Endothelial cell of umbilical vein (primary cell): Measurements from ENCODE around the gene SCGN. TPM values are rescaled to one million over a fixed set of nuclear protein-coding genes. Genes with fewer than 3 reads are reported as not detected.

Experiments
- BruUV-seq: library from RNA; stranded (reverse); fragments of 400-500 nt; replicated peaks from 2 replicates; lab custom pipeline; 2021; lab: Mats Ljungman, UMichigan
- CTCF ChIA-PET: fragments of 300-600, 350-600 bp; sonication (Branson Sonifier 250); formaldehyde crosslinking; loops from one replicate; lab custom pipeline; 2021; ENCODE audit warnings: antibody characterized with exemption, inconsistent platforms; lab: Charles Lee
- POLR2A ChIA-PET: fragments of 300-600, 350-600 bp; sonication (Branson Sonifier 250); formaldehyde crosslinking; loops from one replicate; lab custom pipeline; 2021; ENCODE audit warnings: antibody characterized with exemption, inconsistent platforms; lab: Charles Lee
- DNase-seq: peaks from one replicate; pipeline ENCODE4 v3.0.0-alpha.2; 2011; ENCODE audit warnings: low read depth, low spot score
- FAIRE-seq: peaks from 2 replicates; lab custom pipeline; 2011; peaks lifted over from hg19 to GRCh38; lab: Jason Lieb, UNC
- H2AFZ ChIP-seq: 2 replicates; pipeline ENCODE4 v1.6.0; 2012; ENCODE audit warnings: low read depth, low read length, control low read depth, inconsistent platforms
- H3K27ac ChIP-seq: 2 replicates; pipeline ENCODE4 v1.5.1; 2011; ENCODE audit warnings: low read depth, mild to moderate bottlenecking, control low read depth, low read length, moderate library complexity; ENCODE audit not compliant: insufficient read depth
- H3K27me3 ChIP-seq, 2 experiments: 2 replicates each; pipeline versions ENCODE4 v1.6.0 to v1.6.1; 2011; ENCODE audit warnings: low read length in 2 of 2, mixed read lengths in 1 of 2; ENCODE audit not compliant: control insufficient read depth in 2 of 2, insufficient read depth in 2 of 2
- H3K36me3 ChIP-seq, 2 experiments: 2 replicates in 1 of 2; 3 replicates in 1 of 2; pipeline ENCODE4 v1.5.1; 2011; ENCODE audit warnings: low read length in 2 of 2, mild to moderate bottlenecking in 1 of 2, moderate library complexity in 1 of 2; ENCODE audit not compliant: control insufficient read depth in 2 of 2, insufficient read depth in 2 of 2; ENCODE audit errors: extremely low read depth in 1 of 2
- H3K4me1 ChIP-seq: 3 replicates; pipeline ENCODE4 v1.5.1; 2011; ENCODE audit warnings: mild to moderate bottlenecking, low read length; ENCODE audit not compliant: control insufficient read depth, insufficient read depth; ENCODE audit errors: extremely low read depth
- H3K4me2 ChIP-seq: 2 replicates; pipeline ENCODE4 v1.6.1; 2011; ENCODE audit warnings: low read length, control low read depth, mixed read lengths; ENCODE audit not compliant: insufficient read depth
- H3K4me3 ChIP-seq, 3 experiments: fragments of 200-600 bp in 1 of 3; sonication (generic), shearing (Covaris generic) in 1 of 3; replicated peaks in 1 of 3; 2 replicates each; pipeline ENCODE4 v1.5.1; 2011 to 2016; ENCODE audit warnings: control low read depth in 3 of 3, low read length in 3 of 3, mild to moderate bottlenecking in 2 of 3, inconsistent platforms in 1 of 3, low read depth in 1 of 3, moderate library complexity in 1 of 3; ENCODE audit not compliant: insufficient read depth in 1 of 3
- H3K79me2 ChIP-seq: 2 replicates; pipeline ENCODE4 v1.6.0; 2012; ENCODE audit warnings: low read length, inconsistent platforms; ENCODE audit not compliant: control insufficient read depth, insufficient read depth
- H3K9ac ChIP-seq: replicated peaks from 2 replicates; pipeline ENCODE3; 2011; ENCODE audit warnings: low read length, control low read depth; ENCODE audit not compliant: insufficient read depth; ENCODE audit errors: extremely low read depth
- H3K9me1 ChIP-seq: replicated peaks from 3 replicates; pipeline ENCODE4 v1.6.0; 2011; ENCODE audit warnings: mild to moderate bottlenecking, low read length; ENCODE audit not compliant: control insufficient read depth, insufficient read depth; ENCODE audit errors: extremely low read depth
- H3K9me3 ChIP-seq: replicated peaks from 2 replicates; pipeline ENCODE4 v1.5.1; 2012; ENCODE audit warnings: low read length, inconsistent platforms; ENCODE audit not compliant: control insufficient read depth, insufficient read depth
- H4K20me1 ChIP-seq: replicated peaks from 2 replicates; pipeline ENCODE3; 2011; ENCODE audit warnings: mild to moderate bottlenecking, low read length; ENCODE audit not compliant: control insufficient read depth, insufficient read depth; ENCODE audit errors: extremely low read depth
- CTCF ChIP-seq, 2 donors: IDR thresholded peaks; 1 replicate in 1 of 2; 2 replicates in 1 of 2; pipeline ENCODE4 v1.5.1; 2011; ENCODE audit warnings: low read length in 2 of 2, mild to moderate bottlenecking in 2 of 2, moderate library complexity in 2 of 2, control low read depth in 1 of 2, inconsistent platforms in 1 of 2, low read depth in 1 of 2; ENCODE audit not compliant: insufficient read depth in 1 of 2; ENCODE audit errors: extremely low read depth in 1 of 2
- FOS ChIP-seq: IDR thresholded peaks from 2 replicates; pipeline ENCODE4 v1.6.1; 2011; ENCODE audit warnings: mild to moderate bottlenecking, low read length, moderate library complexity, borderline replicate concordance; ENCODE audit not compliant: insufficient read depth
- GATA2 ChIP-seq: IDR thresholded peaks from 2 replicates; pipeline ENCODE4 v1.7.0; 2011; ENCODE audit warnings: low read depth, mild to moderate bottlenecking, moderate library complexity, mixed read lengths, low read length; ENCODE audit not compliant: insufficient read length, insufficient read depth
- JUN ChIP-seq: IDR thresholded peaks from 2 replicates; pipeline ENCODE4 v1.6.1; 2011; ENCODE audit warnings: borderline replicate concordance, low read depth; ENCODE audit not compliant: insufficient read length, insufficient read depth
- MAX ChIP-seq: IDR thresholded peaks from 2 replicates; pipeline ENCODE4 v1.6.1; 2011; ENCODE audit not compliant: insufficient read depth, insufficient read length
- MYC ChIP-seq: IDR thresholded peaks from one replicate; pipeline ENCODE4 v1.6.1; 2011; ENCODE audit warnings: mild to moderate bottlenecking, low read depth, low read length
- POLR2A ChIP-seq: IDR thresholded peaks from 2 replicates; pipeline ENCODE4 v1.6.1; 2012; ENCODE audit warnings: low read depth, mild to moderate bottlenecking, control low read depth, low read length
- dilution Hi-C: fragments of 300-500 bp; cut with MboI; formaldehyde crosslinking; loops from one replicate; pipeline ENCODE4 v1.15.0; 2019; ENCODE audit warnings: low sequenced_read_pairs; ENCODE audit not compliant: extremely low pct_ligation_motif_present
- intact Hi-C: fragments of 100-400 bp; cut with micrococcal nuclease; formaldehyde crosslinking; loops from one replicate; pipeline ENCODE4 v1.10.0; 2022
- polyA plus RNA-seq, 4 experiments: library from polyadenylated mRNA; depleted of rRNA in 3 of 4; stranded (reverse) in 3 of 4; unstranded in 1 of 4; fragments of >200 nt; gene quantifications; 2 replicates each; pipeline versions ENCODE4 v1.2.1 to v1.2.3, GENCODE V29; 2011 to 2012; ENCODE audit warnings: missing spikeins in 1 of 4
- total RNA-seq: library from RNA; stranded (reverse); gene quantifications from 2 replicates; pipeline ENCODE4 v1.2.3, GENCODE V29; 2021

Gene SCGN
- total and polyA plus RNA-seq, 2 donors (not counting 3 experiments of a cell fraction or from before 2014, with no cell fraction given), result not detected

- Histone ChIP-seq H3K79me2 (no peaks in the 10 kb centered on the region), H3K9ac (no peak overlapping the region), H3K4me1 (no peaks in the 10 kb centered on the region), H3K27ac (no peak overlapping the region), H4K20me1 (no peaks in the 10 kb centered on the region), H2AFZ (no peak overlapping the region), H3K4me3 (no peak overlapping the region), H3K4me2 (no peak overlapping the region), H3K9me1 (no peaks in the 10 kb centered on the region), H3K9me3 (no peaks in the 10 kb centered on the region), H3K27me3 (peaks cover 0 to 8% of the 10 kb centered on the region in 2 experiments), H3K36me3 (no peaks in the 10 kb centered on the region)
- intact Hi-C loops (loop anchor here (5.0 kb wide), 1 partner anchor 68 kb away; no protein-coding TSS in a partner anchor), dilution Hi-C loops (no loop called here)
- no peak for TF ChIP-seq FOS
- TF ChIP-seq CTCF (IDR thresholded peaks at IDR 0.05; ENCODE audit: extremely low read depth in 1 of 2, insufficient read depth in 1 of 2, low read depth in 1 of 2, low read length in 2 of 2), result no peak
- no peak for TF ChIP-seq JUN
- TF ChIP-seq POLR2A, result no peak
- TF ChIP-seq MAX, result no peak
- no peak for TF ChIP-seq GATA2
- no peak for TF ChIP-seq MYC
- BruUV-seq, result no TSS peak
- CTCF ChIA-PET, result interaction anchor here (0.5 to 1.1 kb wide), 2 partner anchors 69 to 1375 kb away, joined by 3 to 4 read pairs; no protein-coding TSS in a partner anchor
- POLR2A ChIA-PET, result no interaction called here
- FAIRE-seq (no peak), DNase-seq (no peak)
These were observed 2.4 kb upstream of the SCGN start for GRCh38 chr6:25649611-25650010.
